Measurements from ENCODE around the gene PTPRD.
A peak's percentile ranks its signal among the peaks of the same experiment; 100 is the strongest.

The PTPRD gene

DNA sequence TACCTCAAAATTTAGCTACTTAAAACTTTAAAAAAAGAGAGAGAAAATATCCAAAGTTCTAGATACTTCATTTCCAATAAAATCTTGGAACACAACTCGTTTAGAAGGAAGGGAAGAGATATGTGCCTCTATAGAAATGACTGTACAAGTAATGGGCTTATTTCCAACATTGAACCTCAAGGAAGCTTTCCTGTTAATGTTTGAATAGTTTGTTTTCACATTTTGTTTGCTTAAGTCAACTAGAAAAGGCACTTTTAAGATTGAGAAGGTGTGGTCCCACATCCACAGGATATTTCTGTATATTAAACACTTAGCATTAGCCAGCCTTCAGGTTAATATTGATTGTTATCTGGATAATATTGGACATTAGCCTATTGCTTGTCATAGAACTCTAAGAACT lies 384.7 kb downstream of the PTPRD start:
- H3K27ac ChIP-seq: no peak overlapping the region
- no peak for DNase-seq (ENCODE audit: low read depth, low spot score)

DNA sequence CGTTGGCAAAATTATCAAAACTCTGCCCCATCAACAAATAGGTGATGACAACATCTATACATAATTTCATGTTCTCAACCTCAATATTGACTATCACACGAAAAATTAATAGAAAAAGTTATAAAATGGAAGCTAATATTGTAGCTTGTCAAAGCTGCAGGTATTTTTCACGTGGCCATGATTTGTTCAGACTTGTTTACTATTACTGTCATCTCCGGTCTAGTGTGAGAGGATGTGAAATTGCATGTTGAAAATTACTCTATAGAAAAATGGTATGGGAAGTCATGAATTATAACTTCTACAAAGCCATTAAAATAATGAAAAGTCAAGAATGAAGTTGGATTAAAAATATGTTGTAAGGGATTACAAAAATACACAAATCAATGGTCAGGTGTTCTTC lies 385.8 kb downstream of the PTPRD start:
- no peak for DNase-seq (ENCODE audit: low read depth, low spot score)
- H3K27ac ChIP-seq: no peak overlapping the region

- H3K27ac ChIP-seq: no peak overlapping the region
- DNase-seq (ENCODE audit: low read depth, low spot score): no peak
Measured at GRCh38 chr9:10212702-10213101, 400.1 kb downstream of the PTPRD start.

GRCh38 chr9:10208691-10209069 lies 404.1 kb downstream of the PTPRD start:
- no peak overlapping the region for H3K27ac ChIP-seq

DNA sequence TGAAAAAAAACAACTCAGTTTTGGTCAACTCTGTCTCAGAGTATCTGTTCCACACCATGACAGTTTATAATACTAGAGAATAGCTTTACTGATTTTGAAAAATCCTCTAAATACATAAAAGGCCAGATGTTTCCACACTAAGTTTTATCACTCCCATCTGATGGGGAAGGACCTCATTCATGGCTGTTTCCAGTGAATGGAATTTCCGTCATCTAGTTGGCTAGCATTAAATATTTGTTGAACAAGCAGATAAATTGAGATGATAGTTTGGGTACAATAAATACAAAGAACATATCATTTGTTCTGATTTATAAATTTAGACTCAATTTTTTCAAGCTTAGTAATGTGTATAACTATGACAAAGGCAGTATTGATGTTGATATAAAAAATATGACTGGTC lies 408.5 kb downstream of the PTPRD start:
- DNase-seq (ENCODE audit: low read depth, low spot score): no peak
- H3K27ac ChIP-seq: no peak overlapping the region

More at GRCh38 chr9:10208691-10209069, 404.1 kb downstream of the PTPRD start:
- DNase-seq (ENCODE audit: low read depth, low spot score): no peak

DNA sequence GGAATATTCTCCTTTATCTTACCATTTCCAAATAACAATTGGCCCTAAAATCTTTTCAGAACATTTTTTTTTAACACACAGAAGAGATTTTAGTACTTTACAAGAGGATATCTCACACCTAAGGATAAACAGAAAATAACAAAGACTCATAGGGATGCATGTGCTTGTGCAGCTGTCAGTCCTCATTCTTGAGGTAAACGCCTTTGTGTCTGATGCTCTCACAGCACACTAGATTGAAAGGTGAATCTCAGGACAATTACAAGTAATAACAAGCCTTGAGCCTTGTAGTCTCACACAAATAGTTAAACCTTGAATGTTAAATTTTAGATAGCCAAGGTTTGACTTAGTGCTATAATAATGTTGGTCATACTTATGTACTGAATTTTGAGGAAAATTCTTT lies 439.2 kb downstream of the PTPRD start:
- H3K27ac ChIP-seq: no peak overlapping the region
- DNase-seq (ENCODE audit: low read depth, low spot score): peak; percentile 10

- H3K27ac ChIP-seq: no peak overlapping the region
- no peak for DNase-seq (ENCODE audit: low read depth, low spot score)
Measured at GRCh38 chr9:10172476-10172875, 440.3 kb downstream of the PTPRD start.

- no peak overlapping the region for H3K27ac ChIP-seq
- no peak for DNase-seq (ENCODE audit: low read depth, low spot score)
Measured at GRCh38 chr9:10168241-10168640, 444.6 kb downstream of the PTPRD start.

DNA sequence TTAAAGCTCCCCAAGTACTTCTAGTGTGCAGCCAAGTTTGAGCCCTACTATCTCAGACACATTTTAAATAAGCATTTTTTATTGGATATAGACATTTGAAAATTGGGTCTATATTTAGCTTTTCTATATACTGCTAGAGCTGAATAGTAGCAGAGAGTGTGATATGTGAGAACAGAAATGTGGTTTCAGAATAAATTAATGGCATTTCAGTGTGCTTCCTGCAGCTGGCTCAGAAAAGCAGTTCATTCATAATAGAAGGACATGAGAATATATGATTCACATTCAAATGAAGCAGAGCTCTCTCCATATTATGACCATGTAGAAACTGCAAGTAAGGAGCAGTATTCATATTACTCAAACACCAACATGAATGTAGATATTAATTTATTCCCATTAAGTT lies 464.0 kb downstream of the PTPRD start:
- DNase-seq (ENCODE audit: low read depth, low spot score): no peak
- H3K27ac ChIP-seq: no peak overlapping the region

DNA sequence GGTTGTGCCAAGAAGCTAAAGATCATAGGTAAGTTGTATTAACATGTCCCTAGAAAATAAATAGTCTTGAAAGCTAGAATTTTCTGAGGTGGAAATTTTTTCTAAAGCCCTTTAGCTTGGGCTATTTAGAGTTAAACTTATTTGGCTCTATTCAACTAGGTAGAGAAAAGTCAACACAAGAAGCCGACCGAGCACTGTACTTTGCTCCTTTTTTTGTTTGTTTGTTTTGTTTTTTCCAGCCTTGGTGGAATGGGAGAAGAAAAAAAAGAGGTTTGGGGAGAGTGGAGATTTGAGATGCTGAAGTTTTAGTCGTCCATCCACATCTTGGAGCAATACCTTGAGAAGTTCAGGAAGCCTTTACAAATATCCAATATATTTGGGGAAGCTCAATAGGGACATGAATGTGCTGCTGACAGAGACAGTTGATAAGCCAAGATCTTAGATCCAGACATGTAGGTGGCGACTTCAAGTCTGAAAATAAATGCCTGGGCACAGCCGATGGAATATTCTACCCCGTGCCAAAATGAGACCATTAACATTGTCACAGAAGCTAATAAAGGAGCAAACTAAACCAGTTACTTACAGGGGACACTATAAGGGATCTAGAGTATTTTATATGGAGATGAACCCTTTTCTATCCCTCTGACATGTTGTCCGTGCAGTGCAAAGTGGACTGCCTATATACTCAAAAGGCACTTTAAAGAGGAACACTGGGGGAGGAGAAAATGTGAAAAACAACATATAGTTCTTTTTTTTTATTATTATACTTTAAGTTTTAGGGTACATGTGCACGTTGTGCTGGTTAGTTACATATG lies 466.1 kb downstream of the PTPRD start:
- DNase-seq (ENCODE audit: low read depth, low spot score): no peak
- no peak overlapping the region for H3K27ac ChIP-seq

- no peak overlapping the region for H3K27ac ChIP-seq
- DNase-seq (ENCODE audit: low read depth, low spot score): no peak
Measured at GRCh38 chr9:10144355-10144754, 468.4 kb downstream of the PTPRD start.

DNA sequence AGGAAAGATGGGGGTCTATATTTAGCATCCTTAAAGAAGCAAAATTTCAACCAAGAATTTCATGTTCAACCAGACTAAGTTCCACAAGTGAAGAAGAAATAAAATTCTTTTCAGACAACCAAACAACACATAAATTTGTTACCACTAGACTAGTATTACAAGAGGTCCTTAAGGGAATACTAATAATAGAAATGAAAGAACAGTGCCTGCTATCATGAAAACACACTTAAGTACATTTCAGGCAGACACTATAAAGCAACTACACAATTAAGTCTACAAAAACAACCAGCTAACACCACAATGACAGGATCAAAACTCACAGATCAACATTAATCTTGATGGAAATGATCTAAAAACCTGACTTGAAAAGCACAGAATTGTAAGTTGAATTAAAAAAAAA lies 477.2 kb downstream of the PTPRD start:
- H3K27ac ChIP-seq: no peak overlapping the region
- no peak for DNase-seq (ENCODE audit: low read depth, low spot score)

- no peak for DNase-seq (ENCODE audit: low read depth, low spot score)
- H3K27ac ChIP-seq: no peak overlapping the region
Measured at GRCh38 chr9:10134266-10134665, 478.5 kb downstream of the PTPRD start.

GRCh38 chr9:10130061-10130675 lies 482.6 kb downstream of the PTPRD start:
- H3K27ac ChIP-seq: no peak overlapping the region
- no peak for DNase-seq (ENCODE audit: low read depth, low spot score)

DNA sequence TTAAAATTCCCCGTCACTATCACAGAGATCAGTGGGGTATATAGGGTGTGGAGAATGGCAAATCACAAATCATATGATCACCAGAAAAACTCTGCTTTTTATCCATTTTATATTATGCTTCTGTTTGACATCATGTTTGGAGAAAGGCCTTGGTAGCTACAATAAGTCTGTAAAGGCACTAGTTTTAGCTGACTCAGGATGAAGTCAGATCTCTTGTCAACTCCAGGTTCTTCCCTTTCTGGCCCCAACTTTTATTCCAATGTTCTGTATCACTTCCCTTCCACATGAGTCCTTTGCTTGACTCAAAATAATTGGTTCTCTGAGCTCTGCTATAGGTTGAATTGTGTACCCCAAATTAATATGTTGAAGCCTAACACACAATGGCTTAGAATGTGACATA lies 484.9 kb downstream of the PTPRD start:
- no peak overlapping the region for H3K27ac ChIP-seq
- DNase-seq (ENCODE audit: low read depth, low spot score): no peak

DNA sequence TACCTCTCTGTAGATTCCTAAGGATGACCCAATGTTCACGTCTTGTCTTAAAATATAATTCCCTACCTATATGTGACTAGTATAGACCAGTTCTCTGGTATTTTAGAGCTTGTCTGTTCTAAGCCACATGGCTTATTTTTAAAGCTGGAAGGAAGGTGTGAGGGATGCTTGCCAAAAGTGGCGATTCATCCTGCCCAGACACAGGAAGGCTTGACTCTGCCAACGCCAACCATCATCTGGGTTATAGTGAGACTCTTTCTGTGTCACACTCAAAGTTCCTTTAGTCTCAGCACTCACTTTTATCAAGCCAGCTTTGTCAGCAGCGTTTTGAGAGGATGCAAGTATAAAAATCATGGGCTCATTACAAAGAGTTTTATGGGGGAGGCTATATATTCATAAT lies 500.0 kb downstream of the PTPRD start:
- H3K27ac ChIP-seq: no peak overlapping the region
- DNase-seq (ENCODE audit: low read depth, low spot score): no peak

GRCh38 chr9:10112070-10112469 lies 500.7 kb downstream of the PTPRD start:
- no peak for DNase-seq (ENCODE audit: low read depth, low spot score)
- H3K27ac ChIP-seq: no peak overlapping the region

GRCh38 chr9:10108815-10109214 lies 504.0 kb downstream of the PTPRD start:
- no peak overlapping the region for H3K27ac ChIP-seq
- no peak for DNase-seq (ENCODE audit: low read depth, low spot score)

- H3K27ac ChIP-seq: no peak overlapping the region
- DNase-seq (ENCODE audit: low read depth, low spot score): no peak
Measured at GRCh38 chr9:10104774-10105173, 508.0 kb downstream of the PTPRD start.

DNA sequence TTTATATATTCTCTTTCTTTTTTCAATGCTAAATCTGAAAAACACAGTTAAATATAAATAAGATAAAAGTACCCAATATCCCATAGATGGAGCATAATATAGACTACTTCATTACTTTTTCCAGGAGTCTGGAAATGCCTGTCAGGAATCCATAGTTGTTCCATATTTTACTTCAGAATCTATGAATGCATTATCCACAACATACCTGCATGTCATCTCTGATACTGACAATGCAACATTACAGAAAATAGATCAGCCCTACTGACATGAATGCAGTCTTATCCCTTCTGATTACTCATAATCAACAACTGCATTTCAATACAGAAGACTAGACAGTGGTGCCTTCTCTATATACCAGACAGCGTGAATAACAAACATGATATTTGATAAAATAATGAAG lies 517.6 kb downstream of the PTPRD start:
- no peak overlapping the region for H3K27ac ChIP-seq
- no peak for DNase-seq (ENCODE audit: low read depth, low spot score)

DNA sequence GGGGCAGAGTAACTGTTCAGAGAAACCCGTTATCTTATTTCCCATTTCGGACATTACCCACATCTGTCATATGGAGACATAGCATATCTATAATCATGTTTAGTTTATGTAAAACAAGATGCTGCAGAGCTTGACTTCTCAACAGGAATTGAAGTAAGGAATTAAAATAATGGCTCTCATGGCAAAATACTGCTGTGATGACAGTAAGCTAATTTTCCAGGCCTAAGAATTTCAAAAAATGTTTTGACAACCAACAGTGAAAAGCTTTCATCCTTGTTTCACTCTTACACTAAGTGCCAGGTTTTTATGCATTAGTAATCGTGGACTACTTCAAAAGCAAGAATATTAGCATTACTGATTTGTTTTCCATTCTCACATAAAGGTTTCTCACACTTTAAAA lies 518.2 kb downstream of the PTPRD start:
- no peak for DNase-seq (ENCODE audit: low read depth, low spot score)
- H3K27ac ChIP-seq: no peak overlapping the region

DNA sequence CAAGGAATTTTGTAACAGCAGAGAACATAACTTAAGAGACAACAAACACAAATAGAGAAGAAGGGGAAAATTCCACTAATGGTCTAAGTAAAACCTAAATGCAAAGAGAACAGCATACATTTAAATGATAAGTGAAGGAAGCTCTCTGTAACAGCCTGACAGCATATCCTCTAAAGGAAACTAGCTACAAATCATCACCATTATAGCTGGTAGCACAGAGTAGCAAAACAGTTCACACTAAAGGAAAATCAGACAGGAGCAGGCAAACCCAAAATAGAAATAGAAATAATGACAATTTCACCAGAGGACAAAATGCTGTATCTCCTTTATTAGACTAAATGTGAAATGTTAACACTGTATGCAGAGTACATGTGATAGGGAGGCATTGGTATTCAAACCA lies 532.8 kb downstream of the PTPRD start:
- DNase-seq (ENCODE audit: low read depth, low spot score): no peak
- H3K27ac ChIP-seq: no peak overlapping the region
